GM12873 (cell line): ENCODE results near the gene EPM2AIP1.

Experiments
- TF ChIP-seq, protein P1 (sequence below): IDR thresholded peaks from 2 replicates; pipeline ENCODE4 v1.5.1; 2012; ENCODE audit warnings: low read depth, mild to moderate bottlenecking, moderate library complexity, low read length, control low read depth; ENCODE audit not compliant: insufficient read depth; ENCODE audit errors: missing control alignments

EPM2AIP1 gene

DNA sequence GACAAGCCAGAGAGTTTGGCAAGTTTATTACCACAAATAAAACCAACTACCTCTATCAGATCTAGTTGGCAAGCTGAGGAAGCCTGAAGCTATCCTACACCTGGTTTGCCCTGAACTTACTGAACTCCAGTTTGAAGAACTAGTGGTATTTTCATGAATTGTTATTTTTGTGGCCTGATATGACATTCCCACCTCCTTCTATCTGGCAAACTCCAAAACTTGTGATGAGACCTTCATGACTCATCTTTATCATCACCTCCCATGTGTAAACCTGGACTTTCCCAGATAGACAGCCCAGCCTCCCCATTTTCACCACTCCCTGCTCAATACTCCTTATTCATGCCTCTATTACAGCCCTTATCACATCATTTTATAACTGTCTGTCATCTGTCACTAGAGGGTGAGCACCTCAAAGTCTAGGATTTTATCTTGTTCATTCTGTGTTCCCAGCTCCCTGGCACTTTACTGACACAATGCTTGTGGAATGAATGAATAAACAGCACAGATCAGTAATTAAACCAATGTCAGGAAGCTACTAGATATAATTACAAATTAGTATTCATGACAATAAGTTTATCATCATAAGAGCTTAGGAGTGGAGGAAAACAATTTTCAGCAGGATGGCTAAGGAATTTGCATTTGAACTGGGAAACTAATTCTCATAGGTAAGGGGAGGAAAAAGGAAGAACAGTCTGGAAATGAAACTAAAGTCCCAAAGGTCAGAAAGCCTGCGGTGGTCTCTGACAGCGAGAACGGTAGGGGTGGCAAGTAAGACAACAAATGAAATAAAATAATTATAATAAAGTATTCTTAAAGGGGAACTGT is 34.9 kb downstream of the EPM2AIP1 start:
- TF ChIP-seq, protein P1, sequence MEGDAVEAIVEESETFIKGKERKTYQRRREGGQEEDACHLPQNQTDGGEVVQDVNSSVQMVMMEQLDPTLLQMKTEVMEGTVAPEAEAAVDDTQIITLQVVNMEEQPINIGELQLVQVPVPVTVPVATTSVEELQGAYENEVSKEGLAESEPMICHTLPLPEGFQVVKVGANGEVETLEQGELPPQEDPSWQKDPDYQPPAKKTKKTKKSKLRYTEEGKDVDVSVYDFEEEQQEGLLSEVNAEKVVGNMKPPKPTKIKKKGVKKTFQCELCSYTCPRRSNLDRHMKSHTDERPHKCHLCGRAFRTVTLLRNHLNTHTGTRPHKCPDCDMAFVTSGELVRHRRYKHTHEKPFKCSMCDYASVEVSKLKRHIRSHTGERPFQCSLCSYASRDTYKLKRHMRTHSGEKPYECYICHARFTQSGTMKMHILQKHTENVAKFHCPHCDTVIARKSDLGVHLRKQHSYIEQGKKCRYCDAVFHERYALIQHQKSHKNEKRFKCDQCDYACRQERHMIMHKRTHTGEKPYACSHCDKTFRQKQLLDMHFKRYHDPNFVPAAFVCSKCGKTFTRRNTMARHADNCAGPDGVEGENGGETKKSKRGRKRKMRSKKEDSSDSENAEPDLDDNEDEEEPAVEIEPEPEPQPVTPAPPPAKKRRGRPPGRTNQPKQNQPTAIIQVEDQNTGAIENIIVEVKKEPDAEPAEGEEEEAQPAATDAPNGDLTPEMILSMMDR = no peak

DNA sequence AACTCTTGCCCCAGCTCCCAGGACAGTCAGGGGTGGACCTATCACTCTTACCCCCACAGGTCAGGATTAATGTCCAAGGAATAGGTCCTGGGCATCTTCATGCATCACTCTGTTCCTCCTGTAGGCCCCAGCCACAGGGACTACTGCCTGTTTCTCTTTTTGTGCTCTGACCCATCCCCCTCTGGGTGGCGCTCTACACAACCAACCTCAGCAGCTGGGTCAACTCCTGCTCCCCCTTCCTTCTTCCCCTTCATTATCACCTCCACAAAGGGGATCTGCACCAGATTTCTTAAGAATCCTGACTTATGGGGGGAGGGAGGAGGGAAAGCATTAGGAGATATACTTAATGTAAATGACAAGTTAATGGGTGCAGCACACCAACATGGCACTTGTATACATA is 35.9 kb downstream of the EPM2AIP1 start:
- TF ChIP-seq, protein P1 = peak; percentile 41

DNA sequence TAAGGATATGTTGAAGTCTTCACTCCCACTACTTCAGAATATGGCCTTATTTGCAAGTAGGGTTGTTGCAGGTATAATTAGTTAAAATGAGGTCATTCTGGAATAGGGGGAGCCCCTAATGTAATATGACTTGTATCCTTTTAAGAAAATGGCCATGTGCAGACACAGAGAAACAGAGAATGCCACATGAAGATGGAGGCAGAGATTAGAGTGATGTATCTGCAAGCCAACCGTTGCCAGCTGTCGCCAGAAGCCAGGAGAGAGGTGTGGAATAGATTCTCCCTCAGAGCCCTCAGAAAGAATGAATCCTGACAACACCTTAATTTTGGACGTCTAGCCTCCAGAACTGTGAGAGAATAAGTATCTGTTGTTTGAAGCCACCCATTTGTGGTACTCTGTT is 36.8 kb downstream of the EPM2AIP1 start:
- TF ChIP-seq, protein P1 = no peak

DNA sequence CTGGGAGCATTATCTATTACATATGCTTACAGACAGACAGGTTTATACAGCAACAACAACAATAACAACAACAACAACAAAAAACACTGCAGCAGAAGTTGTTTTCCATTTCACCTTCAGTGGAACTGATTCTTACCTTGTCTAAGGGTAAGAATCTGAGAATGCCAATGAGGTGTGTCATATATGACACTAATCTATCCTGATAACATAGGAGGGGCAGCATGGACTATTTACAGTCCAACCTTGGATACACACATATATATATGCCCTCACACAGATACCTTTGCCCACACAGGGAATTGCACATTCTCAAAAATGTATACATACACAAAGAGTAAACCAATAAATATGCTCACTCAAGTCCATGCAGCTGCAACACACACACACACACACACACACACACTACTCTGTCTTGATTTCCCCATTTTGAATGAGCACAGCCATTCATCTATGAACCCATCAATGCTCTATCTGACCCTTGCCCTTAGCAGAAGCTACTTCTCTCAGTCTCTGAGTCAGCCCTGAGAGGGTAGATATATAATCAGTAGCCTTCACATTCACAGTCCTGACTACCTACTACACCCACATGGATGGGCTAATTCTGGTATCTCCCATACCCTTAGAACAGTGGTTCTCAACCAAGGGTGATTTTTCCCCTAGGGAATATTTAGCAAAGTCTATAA is 38.3 kb downstream of the EPM2AIP1 start:
- TF ChIP-seq, protein P1 = no peak

DNA sequence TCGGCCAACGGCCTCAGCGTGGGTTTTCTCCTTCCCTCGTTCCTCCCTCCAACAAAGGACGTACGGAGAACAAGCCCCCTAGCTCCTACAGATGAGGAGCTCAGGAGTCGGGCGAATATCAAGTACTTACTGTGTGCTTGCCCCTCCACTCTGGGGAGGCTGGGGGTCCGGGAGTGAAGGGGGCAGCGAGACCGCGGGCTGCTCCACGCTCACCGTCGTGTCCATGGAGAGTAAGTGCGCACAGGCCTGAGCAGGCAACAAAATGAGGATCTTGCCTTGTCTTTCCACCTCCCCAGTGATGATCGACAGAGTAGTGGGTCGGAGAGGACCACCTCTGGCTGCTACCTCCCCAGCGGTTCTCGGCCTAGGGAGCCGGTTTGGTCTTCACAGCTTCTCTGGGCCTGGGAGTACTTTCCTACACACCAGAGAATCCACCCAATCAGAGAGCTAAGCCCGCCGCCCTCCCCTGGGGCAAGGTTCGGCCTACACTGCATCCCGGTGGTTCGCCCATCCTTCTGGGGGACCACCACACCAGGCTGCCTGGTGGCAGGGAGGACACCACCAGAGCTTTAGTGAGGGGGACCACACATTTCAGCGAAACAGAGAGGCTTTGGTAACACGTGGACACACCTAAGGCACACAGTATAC is 47.5 kb downstream of the EPM2AIP1 start:
- TF ChIP-seq, protein P1 = no peak

DNA sequence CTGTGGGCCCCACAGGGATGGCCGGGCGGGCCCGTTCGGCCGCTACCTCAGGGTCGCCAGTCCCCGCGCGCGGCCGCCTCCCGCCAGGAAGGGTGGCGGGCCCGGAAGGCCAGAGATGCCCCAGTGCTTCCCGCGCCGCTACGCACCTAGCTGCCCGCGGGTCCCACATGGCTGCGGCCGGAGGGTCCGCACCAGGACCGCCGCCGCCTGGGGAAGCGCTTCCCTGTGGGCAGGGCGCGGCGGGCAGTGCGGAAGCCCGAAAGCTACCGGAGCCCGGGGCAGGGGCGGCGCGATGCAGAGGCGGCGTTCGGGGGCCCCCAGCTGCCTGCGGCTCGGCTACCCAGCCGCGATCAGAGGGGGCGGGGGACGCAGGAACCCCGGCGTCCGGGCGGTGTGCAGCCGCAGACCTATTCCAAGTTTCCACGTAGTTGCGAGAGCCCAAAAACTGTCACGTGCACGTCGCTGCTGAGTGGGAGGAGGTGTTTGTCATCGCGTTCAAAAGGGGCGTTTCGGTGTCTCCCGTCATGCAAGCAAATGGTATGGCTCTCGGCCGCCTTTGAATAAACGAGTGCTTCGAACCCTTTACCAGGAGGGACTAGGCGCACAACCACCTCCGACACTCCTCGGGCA is 48.2 kb downstream of the EPM2AIP1 start, which contains the start of gene TRANK1:
TSS of gene TRANK1 (minus strand) at position 414 of the 630 bp plus-strand sequence. CDS start at position 169, 245 bp downstream.
- TF ChIP-seq, protein P1 = no peak

DNA sequence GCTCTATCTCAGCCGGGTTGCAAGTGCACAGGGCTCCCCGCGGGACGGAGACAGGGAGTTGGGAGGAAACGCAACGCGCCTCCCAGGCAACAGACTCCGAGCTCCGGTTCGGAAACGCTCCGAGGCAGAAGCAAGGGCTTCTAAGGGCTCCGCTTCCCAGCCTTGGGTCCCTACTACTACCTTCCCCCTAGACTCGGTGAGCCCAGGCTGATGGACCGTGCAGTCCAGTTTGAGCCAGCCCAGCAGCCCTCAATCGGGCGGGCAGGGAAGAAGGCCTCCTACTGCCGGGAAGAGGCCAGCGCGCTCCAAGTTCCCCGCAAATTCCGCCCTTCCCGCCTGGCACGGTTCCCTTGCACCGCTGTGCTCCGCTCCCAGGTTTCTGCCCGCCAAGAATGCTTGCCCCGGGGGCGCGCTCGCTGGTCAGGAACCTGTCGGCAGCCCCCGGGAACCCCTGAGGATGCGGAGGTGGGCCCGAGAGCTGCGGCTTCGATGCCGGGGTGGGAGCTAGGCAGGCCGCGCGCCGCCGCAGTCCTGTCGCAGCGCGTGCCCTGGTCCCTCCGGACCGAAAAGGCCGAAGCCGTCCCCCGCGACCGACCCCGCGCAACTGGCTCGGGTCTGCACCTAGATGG is 48.8 kb downstream of the EPM2AIP1 start:
- TF ChIP-seq, protein P1 = no peak
